H1 (cell line): ENCODE results near the gene ROBO2.

ENCODE experiments used
- CEBPB ChIP-seq: IDR thresholded peaks from 2 replicates; pipeline ENCODE4 v1.6.1; 2012; ENCODE audit warnings: low read depth, low read length
- GTF2F1 ChIP-seq: IDR thresholded peaks from 2 replicates; pipeline ENCODE4 v1.6.1; 2012; ENCODE audit warnings: low read depth, low read length, improper control_type of control experiment, borderline replicate concordance
- POLR2A ChIP-seq, 2 experiments: IDR thresholded peaks; 1 replicate in 1 of 2; 2 replicates in 1 of 2; pipeline ENCODE4 v1.6.1; 2011; ENCODE audit warnings: low read depth in 2 of 2, low read length in 2 of 2, mild to moderate bottlenecking in 2 of 2; ENCODE audit errors: control extremely low read depth in 1 of 2
- SP1 ChIP-seq: IDR thresholded peaks from 2 replicates; pipeline ENCODE4 v1.6.1; 2011; ENCODE audit warnings: low read depth, low read length
- TF ChIP-seq, protein P1 (sequence below), 3 experiments: IDR thresholded peaks; 1 replicate in 2 of 3; 2 replicates in 1 of 3; pipeline versions ENCODE4 v1.5.1 to v1.6.1; 2011; ENCODE audit warnings: low read length in 3 of 3, mild to moderate bottlenecking in 3 of 3, inconsistent platforms in 2 of 3, low read depth in 1 of 3, moderate library complexity in 1 of 3; ENCODE audit not compliant: insufficient read depth in 1 of 3; ENCODE audit errors: control extremely low read depth in 1 of 3

DNA sequence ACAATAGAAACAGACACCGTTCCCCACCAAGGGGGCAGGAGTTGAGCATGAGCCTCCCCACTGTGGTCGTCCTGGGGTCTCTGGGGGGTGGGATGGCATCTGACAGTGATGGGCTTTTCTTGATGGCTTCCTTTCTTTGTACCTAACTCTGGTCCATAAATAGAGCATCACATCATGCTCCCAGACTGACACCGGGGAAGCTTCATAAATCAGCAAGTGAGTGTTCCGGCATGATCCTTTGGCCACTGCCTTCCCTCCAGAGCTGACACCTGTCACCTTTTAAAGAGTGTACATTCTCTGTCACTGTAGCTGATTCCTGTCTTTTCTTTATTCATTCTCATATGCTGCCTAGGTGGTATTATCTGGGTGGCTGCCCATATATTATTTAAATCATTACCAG lies 129.9 kb downstream of the ROBO2 start:
- TF ChIP-seq CEBPB (no peak), GTF2F1 (no peak), POLR2A (IDR thresholded peaks at IDR 0.05; ENCODE audit: control extremely low read depth in 1 of 2, low read depth in 2 of 2, low read length in 2 of 2) (no peak), SP1 (no peak)
- TF ChIP-seq, protein P1, sequence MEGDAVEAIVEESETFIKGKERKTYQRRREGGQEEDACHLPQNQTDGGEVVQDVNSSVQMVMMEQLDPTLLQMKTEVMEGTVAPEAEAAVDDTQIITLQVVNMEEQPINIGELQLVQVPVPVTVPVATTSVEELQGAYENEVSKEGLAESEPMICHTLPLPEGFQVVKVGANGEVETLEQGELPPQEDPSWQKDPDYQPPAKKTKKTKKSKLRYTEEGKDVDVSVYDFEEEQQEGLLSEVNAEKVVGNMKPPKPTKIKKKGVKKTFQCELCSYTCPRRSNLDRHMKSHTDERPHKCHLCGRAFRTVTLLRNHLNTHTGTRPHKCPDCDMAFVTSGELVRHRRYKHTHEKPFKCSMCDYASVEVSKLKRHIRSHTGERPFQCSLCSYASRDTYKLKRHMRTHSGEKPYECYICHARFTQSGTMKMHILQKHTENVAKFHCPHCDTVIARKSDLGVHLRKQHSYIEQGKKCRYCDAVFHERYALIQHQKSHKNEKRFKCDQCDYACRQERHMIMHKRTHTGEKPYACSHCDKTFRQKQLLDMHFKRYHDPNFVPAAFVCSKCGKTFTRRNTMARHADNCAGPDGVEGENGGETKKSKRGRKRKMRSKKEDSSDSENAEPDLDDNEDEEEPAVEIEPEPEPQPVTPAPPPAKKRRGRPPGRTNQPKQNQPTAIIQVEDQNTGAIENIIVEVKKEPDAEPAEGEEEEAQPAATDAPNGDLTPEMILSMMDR (IDR thresholded peaks at IDR 0.05; ENCODE audit: control extremely low read depth in 1 of 3, insufficient read depth in 1 of 3, low read depth in 1 of 3, low read length in 3 of 3): no peak
